ENCODE results near the gene FTO.

Gene FTO

GRCh38 chr16:53946746-53947386 is 242.9 kb downstream of the FTO start:
- DNase-seq: no peak

- DNase-seq: no peak
Measured at GRCh38 chr16:53947642-53948041, 243.7 kb downstream of the FTO start.

DNA sequence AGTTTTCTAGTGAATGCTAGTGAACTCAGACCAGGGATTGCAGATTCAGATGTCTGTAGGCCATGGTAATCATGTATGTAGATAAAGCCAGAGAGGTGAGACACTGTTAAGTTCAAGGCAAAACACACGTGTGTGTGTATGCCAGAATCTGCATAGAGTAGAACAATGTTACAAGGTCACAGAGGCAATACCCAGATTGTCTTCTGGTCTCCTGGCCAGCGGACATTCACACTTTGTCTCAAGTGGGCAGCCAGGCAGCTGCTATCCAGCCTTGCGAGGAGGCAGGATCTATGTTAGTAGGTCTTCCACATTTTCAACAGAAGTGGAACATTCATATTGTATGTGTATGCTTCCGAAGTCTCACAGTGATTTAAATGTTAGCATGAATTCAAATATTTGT is 244.4 kb downstream of the FTO start:
- DNase-seq: no peak

DNA sequence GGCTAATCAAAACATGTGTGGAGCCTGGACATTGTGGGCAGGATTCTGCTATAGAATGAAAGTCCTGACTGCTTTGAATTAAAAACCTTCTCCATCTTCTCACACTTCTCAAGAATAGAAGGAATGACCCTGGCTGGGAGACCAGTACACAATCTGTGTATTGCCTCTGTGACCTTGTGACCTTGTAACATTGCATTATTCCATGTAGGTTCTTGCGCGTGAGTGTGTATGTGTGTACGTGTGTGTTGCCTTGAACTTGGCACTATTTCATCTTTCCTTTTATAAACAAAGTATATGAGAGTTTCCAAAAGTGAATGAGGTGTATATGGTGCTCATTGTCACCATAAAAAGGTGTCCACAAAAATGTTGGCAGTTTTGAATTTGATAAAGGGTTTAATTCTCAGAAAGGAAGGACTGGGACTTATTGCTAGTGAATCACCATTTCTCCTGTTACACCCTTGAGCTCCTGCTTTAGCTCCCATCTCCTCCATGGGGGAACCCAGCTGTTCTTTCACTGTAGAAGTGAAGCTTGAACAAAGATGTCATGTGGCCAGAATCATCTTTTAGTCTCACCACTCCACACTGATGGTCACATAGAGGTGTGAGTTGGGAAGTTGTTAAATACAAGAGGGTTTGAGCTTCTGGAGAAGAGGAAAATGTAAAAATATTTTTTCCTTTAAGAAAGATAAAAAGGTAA is 244.9 kb downstream of the FTO start:
- DNase-seq: no peak

GRCh38 chr16:53949715-53950410 is 245.9 kb downstream of the FTO start:
- DNase-seq: no peak

GRCh38 chr16:53950677-53951076 is 246.7 kb downstream of the FTO start:
- DNase-seq: no peak

- DNase-seq: no peak
Measured at GRCh38 chr16:53952215-53953208, 248.6 kb downstream of the FTO start.

GRCh38 chr16:53953336-53953735 is 249.4 kb downstream of the FTO start:
- DNase-seq: no peak

DNA sequence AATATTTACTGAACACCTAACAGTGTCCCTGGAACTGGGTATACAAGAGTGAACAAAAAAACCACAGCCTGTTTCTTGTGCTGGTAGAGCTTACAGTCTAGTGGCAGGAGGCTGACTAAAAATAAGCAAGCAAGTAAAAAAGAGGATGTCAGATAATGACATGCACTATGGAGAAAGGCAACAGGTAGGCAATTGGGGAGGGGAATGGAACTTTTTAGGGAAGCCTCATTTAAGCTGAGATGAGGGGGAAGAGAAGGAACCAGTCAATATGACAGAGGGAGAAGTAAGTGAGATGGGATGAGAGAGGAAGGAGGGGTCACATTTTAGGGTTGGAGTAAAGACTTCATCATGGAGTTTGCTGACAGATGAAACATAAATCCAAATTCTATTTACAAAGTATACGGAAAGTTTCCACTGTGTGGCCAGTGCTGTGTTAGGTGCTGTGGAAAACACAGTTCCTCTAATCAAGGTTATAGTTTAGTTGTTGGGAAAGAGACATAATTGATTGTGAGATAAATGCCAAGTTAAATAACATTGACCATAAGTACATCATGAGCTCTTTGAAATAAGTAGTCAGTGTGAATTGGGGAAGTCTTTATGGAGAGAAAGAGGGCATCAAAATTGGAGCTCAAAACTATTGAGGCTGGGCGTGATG is 251.4 kb downstream of the FTO start:
- DNase-seq: no peak

- no peak for DNase-seq
Measured at GRCh38 chr16:53958341-53958880, 254.5 kb downstream of the FTO start.

- no peak for DNase-seq
Measured at GRCh38 chr16:53960050-53960812, 256.3 kb downstream of the FTO start.

- no peak for DNase-seq
Measured at GRCh38 chr16:53960954-53961616, 257.1 kb downstream of the FTO start.

DNA sequence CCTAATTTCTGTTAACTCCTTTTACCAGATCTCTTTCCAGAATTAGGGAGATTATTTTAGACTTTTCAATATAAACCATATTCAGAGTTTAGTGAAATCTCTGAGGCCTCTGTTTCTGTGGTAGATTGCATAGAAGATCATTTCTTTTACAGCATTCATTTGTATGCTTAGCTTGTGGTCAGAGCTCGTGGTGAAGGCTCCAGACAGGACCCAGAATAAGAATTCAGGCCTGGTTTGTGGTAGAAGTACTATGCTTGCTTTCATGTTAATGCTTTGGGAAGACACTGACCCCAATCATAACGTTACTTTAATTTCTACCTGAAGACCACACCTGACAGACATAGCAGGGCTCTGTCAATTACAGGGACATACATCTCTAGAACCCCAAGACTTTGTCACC is 258.1 kb downstream of the FTO start:
- DNase-seq: no peak

GRCh38 chr16:53964145-53964790 is 260.3 kb downstream of the FTO start:
- DNase-seq: no peak

DNA sequence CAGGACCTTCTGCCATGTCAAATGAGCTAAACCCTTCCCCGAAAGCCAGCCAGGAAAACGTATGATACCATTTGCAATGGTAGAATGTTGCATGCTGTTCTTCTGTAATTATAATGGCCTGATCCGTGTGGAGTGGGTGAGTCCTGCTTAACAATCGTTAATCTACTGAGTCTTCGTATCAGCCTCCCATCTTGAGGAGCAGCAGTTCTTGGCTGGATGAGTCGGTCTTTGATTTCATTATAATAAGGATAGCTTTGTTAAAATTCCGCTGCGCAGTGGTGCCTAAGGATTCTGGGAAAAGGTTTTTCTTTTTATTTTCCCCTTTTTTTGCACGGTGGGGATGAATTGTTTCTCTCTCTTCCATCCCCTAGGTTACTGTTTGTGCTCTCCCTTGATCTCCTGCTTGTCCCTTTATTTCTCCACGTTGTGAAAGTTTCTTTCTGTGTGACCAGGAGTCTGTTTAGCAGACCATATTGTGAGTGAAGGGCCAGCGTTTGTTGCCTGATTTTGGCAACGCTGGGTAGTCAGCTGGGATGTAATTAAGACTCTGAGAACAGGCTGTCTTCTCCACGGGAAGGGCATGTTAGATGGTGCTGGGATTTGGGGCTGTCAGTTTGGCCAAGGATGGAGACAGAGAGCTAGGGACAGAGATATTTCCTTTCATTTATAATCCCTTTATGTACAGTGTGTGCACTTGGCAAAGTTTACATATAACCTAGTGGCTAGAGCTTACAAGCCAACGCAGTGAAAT is 263.0 kb downstream of the FTO start:
- DNase-seq: no peak

DNA sequence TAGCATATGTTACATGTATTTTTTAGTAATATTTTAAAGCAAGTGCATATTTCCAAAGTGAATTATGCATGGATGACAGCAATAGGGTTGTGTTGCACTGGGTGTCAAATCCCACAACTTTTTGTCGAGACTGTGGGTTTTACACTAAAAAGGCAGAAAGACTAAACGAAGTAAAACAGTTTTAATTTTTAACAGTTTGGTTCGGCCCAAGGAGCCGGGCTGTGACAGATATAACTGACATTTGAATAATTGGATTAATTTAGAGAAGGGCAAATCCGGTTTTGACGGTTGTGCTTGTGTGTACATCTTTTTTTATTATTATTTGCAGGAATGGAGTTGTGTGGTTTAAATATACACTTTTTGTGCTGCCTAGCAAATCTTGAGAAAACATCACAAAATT is 263.6 kb downstream of the FTO start:
- DNase-seq: no peak

GRCh38 chr16:53968454-53968853 is 264.5 kb downstream of the FTO start:
- DNase-seq: no peak

GRCh38 chr16:53968896-53969295 is 264.9 kb downstream of the FTO start:
- no peak for DNase-seq

DNA sequence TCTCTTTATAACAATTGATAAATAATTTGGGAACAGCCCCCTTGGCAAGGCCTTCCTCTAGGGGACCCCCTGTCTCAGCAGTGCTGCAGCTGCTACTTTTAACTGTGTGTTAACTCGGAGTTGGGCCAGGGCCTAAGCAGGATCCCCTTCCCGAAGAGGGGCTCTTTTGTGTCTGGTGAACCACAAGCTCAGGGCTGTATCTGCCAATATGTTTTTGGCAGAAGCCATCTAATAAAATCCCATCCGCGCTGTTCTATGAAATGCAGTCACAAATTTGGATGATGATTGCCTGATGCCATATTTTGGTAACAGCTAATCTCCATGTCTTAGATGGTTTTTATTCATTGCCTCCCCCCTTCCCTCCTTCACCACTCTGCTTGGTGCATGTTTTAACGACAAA is 267.7 kb downstream of the FTO start:
- DNase-seq: no peak
